Measurements from ENCODE around the gene TBX2.

DNA sequence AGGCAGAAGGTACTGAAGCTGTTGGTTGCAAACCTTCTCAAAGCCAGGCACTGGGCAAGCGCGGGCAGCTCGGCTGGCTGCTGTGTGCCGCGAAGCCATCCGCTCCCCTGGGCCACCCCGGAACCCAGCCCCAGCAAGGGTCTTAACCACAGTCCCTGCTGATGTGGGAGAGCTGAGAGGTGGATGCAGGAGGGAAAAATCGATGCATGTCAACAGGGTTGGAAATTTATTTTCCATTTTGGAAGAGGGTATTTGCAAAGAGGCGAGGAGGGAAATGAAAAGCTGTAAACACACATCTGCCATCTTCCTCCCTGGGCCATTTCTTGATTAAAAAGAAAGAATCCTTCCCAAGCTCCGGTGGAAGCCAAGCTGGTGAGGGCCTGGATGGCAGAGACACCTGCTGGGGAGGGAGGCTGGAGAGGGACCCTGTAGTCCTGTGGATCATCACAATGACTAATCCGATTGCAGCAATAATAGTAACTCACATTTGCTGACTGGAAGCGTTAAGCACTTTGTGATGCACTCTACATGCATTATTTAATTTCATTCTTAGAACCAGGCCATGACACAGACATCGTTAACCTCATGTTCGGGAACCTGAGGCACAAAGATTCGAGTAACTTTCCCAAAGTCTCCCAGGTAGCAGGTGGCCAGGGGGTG, 13.9 kb upstream of the TBX2 start:
- TF ChIP-seq CTCF (IDR thresholded peaks at IDR 0.05; ENCODE audit: low read depth, low read length, poor library complexity, severe bottlenecking), result no peak
- TF ChIP-seq EZH2phosphoT487 (IDR thresholded peaks at IDR 0.05; ENCODE audit: borderline replicate concordance, low read length), result no peak
